Measurements from ENCODE around the gene IL1R1.
A peak's percentile ranks its signal among the peaks of the same experiment; 100 is the strongest.

The IL1R1 gene

GRCh38 chr2:102141011-102141943 is 1.3 kb upstream of the IL1R1 start:
- DNase-seq = no peak

DNA sequence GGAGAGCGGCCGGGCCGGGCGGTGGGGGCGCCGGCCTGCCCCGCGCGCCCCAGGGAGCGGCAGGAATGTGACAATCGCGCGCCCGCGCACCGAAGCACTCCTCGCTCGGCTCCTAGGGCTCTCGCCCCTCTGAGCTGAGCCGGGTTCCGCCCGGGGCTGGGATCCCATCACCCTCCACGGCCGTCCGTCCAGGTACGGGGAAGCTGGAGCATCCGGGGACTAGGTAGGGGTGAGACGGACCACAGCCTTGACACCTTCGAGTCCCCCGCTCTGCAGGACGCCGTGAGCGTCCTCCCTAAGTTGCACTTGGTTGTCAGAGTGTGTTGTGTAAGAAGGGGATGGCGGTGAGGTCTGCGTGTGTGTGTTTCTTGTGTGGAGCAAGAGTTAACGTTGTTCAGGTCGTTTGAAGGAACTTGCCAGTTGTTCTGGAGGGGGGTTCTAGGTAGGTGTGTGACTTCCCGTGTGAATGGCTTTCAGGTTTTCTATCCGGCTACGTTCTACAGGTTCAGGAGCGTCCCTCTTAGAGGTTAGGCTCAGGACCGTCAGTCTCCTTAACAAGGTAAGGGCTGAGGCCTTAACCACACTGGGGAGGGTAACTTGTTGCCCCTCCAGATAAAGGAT is 393 bp downstream of the IL1R1 start:
- no peak for DNase-seq

DNA sequence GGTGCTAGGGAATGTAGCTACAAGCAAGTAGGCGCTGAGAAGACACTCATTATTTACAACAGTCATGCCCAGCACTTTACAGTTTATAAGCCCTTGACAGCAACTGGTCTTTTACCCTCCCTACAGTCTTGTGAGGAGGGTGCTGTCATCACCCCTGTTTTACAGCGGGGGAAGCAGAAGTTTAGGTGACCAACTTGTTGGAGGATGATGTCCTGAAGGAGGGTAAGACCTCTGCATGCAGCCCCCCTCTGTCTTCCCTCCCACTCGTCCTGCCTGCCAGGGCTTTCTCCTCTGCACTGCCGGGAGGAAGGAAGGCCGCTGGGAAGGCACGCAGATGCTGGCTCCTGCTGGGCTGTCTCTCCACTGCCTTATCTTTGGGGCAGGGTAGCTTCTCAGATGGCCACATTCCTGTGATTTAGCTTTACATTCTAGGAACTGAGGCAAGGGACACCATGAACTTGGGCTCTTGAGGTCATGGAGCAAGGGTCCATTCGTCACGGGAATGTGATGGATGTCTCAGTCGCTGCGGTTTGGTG is 972 bp downstream of the IL1R1 start:
- no peak for DNase-seq

DNA sequence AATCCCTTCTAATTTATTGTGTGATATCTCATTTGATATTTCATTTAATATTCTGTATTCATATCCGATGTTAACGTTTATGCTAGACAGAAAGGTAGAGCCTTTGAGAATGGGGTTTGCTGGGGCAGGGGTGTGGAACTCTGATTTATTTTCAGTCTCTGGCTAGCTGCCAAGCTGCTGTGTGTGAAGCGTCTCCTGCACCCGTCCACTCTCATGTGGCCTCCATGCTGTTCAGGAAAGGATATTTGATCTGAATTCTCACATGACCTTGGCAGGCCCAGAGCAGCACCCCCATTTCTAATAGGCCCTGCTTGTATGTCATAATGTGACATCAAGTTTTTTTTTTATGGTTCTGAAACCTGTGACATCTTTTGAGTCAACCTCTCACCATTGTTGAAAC is 1.6 kb downstream of the IL1R1 start:
- DNase-seq = no peak

DNA sequence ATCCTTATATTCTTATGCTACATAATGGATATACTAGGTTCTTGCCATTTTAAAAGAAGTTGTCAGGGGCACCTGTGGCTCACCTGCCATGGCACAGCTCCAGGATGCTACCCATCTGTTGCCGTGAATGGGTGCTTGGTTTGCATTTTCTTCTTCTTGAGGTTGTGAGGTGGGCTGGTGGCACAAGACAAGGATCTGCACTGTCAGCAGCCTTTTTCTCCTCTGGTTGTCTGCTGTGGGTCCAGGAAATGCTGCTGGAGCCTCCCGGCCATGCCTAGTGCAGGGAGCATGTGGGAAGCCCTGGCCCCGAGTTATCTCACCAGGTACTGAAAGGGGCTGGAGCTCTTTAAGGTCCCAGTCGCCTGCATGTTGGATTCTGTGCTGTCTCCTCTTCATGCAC is 2.6 kb downstream of the IL1R1 start:
- no peak for DNase-seq

GRCh38 chr2:102145934-102146333 is 3.4 kb downstream of the IL1R1 start:
- DNase-seq = no peak

DNA sequence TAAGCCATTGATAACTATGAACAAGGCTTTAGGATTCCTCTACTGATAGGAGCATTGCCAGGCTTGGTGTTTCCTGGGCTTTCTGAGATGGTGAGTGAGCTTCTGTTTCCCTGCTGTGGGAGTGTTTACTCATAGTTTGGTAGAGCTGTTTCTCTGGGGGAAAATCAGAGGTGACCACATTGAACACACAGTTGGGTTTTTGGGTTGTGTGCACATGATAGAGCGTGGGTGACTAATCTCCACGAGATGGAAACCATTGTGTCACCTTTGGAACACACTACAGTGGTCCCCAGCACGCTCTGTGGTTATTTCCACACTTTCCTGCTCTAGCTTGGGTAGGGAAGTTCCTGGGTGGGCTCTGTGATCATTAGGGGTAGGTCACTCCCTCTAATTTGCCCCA is 5.4 kb downstream of the IL1R1 start:
- DNase-seq = no peak

- DNase-seq = no peak
Measured at GRCh38 chr2:102149243-102149642, 6.7 kb downstream of the IL1R1 start.

DNA sequence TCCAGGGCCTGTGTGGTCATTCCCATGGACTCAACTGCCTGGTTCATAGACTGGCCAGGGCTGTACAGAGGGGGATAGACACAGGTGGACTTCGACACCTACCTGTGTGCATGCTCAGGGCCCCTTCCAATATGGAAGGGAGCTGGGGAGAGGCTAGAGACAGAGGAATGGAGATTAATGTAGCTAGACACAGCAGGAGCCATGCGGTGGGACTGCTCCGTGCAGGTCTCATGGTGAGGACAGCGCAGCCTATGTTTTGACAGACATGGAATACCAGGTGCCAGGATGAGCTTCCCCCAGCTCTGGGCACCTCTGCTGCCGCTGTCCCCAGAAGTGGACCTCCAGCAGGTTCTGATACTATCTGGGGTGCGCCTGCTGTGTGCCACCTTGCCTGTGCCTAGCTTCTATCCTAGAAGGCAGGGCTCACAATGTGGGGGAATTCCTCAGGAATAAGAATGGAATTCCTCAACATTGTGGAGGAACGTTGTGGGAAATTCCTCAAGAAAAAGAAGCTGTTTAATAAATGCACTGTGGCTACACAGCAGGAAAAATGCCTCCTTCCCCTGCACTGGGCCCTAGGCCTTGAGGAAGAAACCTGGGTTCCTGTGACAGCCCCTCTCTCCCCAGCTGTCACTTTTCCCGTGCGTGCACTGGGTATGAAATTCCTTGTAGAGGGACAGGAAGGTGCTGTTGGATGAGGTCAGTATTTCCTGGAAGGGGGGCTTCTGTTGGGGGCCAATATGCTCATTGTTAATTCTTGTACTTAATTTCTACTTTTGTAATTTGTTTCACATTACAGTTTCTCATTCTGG is 7.3 kb downstream of the IL1R1 start:
- DNase-seq = no peak

DNA sequence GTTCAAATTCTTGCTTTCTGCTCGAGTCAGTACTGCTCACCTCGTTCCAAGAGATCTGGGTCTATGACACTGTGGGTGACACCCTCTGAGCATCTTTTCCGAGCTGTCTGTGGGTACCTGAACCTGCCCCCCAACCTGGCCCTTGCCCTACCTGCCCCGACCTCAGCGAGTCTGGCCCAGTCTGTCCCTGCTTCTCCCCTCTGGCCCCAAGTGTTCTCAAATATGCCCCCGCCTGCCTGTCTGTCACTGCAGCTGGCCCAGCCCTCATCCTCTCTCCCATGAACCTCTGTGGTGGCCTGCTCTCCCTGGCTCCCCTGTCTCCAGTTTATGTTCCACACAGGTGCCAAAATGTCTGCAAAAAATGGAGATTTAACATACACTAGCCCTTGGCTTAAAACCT is 11.8 kb downstream of the IL1R1 start:
- DNase-seq = no peak

DNA sequence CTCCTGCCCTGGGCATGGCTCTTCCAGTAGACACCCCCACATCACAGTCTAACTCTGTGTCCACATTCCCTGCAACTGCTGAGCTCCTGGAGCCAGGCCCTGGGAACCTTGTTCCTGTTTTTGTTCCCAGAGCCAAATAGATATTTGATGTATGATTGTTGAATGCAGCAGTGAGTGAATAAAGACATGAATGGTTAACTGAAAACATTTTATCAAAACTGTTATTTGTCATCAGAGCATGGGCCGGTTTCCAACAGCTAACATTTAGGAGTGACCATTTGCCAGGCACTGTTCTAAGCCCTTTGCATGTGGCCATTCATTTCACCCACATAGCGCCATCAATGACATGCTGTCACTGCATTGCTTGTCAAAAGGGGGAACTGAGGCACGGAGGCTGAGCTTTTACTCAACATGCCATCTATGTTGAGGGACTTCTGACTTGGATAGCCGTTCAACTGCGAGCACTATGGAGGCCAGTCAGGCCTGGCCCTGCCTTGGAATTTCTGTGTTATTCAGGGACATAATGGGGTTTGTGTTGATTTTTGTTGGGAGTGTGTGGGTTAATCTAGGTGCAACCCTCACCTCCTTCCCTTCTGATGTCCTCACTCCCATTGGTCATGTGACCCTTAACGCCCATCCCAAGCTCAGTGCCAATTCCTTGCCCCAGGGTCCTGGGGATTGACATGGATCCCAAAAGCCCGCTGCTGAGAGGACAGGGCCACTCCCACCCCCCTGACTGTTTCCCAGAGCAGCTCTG is 12.6 kb downstream of the IL1R1 start:
- no peak for DNase-seq

- DNase-seq = no peak
Measured at GRCh38 chr2:102155703-102156515, 13.4 kb downstream of the IL1R1 start.

DNA sequence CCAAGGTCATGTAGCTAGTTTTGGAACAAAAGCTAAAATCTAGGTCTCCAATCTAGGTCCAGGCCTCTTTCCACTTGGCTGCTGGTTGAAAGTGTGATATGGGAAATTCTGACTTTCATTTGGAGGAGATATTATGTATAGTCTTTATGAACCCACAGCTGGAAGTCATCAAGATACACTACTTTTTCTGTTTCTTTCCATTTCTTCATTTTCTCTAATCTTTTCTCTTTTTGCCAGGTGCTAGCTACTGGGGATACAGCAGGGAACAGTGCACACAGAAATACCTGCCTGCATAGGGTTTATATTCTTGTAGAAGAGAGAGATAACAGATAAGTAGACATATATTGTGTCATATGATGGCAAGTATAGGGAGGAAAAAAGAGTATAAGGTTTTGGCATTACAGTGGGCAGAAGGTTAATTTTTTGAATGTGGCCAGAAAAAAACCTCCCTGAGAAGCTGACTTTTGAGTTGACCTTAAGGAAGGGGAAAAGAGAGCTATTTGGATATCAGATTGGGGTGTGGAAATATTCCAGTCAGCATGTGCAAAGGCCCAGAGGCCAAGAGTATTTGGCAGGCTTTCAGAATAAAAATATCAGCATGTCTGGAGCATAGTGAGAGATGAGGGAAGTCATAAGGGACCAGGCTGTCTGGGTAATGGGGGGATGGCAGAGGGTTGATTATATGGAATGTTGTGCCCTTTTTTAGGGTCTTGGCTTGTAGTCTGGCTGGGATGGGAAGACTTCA is 15.6 kb downstream of the IL1R1 start:
- no peak for DNase-seq

- DNase-seq = no peak
Measured at GRCh38 chr2:102159295-102159694, 16.7 kb downstream of the IL1R1 start.

GRCh38 chr2:102166189-102166845 is 23.8 kb downstream of the IL1R1 start:
- DNase-seq = peak; percentile 31

GRCh38 chr2:102168026-102168771 is 25.7 kb downstream of the IL1R1 start:
- no peak for DNase-seq

- no peak for DNase-seq
Measured at GRCh38 chr2:102171946-102172345, 29.4 kb downstream of the IL1R1 start.

DNA sequence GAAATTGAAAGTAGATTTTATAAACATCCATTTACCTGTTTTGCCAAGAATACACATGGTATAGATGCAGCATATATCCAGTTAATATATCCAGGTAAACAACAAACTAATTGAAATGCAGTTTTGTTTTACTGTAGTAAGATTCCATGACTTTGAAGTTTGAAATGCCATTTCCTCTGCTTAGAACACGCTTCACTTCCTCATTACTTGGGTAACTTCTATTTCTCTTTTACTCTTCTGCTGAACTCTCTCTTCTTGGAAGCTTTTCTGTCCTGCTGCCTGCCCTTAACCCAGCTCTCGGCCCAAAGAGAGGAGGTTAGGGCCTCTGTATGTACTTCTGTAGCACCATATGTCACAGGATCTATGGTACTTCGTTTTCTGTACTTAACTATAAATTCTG is 30.2 kb downstream of the IL1R1 start:
- DNase-seq = no peak

DNA sequence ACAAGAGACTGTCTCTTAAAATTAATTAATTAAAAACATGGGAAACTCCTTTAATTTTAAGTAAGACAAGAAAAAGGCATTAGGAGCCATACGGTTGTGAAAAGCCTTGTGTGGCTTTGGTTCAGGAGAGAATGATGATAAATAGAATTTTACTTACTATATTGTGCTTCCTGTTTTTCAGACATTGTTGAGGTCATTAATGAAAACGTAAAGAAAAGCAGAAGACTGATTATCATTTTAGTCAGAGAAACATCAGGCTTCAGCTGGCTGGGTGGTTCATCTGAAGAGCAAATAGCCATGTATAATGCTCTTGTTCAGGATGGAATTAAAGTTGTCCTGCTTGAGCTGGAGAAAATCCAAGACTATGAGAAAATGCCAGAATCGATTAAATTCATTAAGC is 33.6 kb downstream of the IL1R1 start:
- no peak for DNase-seq
